AG04450 (cell line): ENCODE data around the gene PLEKHA3. TPM values are rescaled to one million over a fixed set of nuclear protein-coding genes. Genes with fewer than 3 reads are reported as not detected.

Experiments used
- CTCF ChIA-PET: fragments of 300-600, 350-600 bp; formaldehyde crosslinking; extraction: SDS; loops from one replicate; lab custom pipeline; 2022; ENCODE audit warnings: antibody characterized with exemption, inconsistent platforms; lab: Charles Lee
- POLR2A ChIA-PET: fragments of 350-600 bp; formaldehyde crosslinking; extraction: SDS; loops from one replicate; lab custom pipeline; 2021; ENCODE audit warnings: antibody characterized with exemption, inconsistent platforms; lab: Yijun Ruan, JAX
- DNase-seq: peaks from one replicate; pipeline ENCODE4 v3.0.0-alpha.2; 2011; ENCODE audit warnings: low read depth, low spot score
- H3K27ac ChIP-seq: one replicate; pipeline ENCODE4 v1.5.1; 2012; ENCODE audit warnings: low read depth, low read length, control low read depth
- H3K27me3 ChIP-seq: one replicate; pipeline ENCODE4 v1.6.0; 2012; ENCODE audit warnings: low read length; ENCODE audit not compliant: control insufficient read depth, insufficient read depth
- H3K4me3 ChIP-seq: 2 replicates; pipeline ENCODE4 v1.5.1; 2011; ENCODE audit warnings: mild to moderate bottlenecking, low read depth, low read length, control low read depth
- H3K9me3 ChIP-seq: 2 replicates; pipeline ENCODE4 v1.5.1; 2012; ENCODE audit warnings: low read length; ENCODE audit not compliant: control insufficient read depth, insufficient read depth
- polyA plus RNA-seq: library from polyadenylated mRNA; depleted of rRNA; stranded (reverse); fragments of >200 nt; gene quantifications from 2 replicates; pipeline ENCODE4 v1.2.3, GENCODE V29; 2011
- TF ChIP-seq, protein P1 (sequence below): IDR thresholded peaks from 2 replicates; pipeline ENCODE4 v1.5.1; 2011; ENCODE audit warnings: low read depth, low read length, control low read depth, inconsistent platforms

The PLEKHA3 gene
- polyA plus RNA-seq, 1 experiment, result 28.2 TPM

DNA sequence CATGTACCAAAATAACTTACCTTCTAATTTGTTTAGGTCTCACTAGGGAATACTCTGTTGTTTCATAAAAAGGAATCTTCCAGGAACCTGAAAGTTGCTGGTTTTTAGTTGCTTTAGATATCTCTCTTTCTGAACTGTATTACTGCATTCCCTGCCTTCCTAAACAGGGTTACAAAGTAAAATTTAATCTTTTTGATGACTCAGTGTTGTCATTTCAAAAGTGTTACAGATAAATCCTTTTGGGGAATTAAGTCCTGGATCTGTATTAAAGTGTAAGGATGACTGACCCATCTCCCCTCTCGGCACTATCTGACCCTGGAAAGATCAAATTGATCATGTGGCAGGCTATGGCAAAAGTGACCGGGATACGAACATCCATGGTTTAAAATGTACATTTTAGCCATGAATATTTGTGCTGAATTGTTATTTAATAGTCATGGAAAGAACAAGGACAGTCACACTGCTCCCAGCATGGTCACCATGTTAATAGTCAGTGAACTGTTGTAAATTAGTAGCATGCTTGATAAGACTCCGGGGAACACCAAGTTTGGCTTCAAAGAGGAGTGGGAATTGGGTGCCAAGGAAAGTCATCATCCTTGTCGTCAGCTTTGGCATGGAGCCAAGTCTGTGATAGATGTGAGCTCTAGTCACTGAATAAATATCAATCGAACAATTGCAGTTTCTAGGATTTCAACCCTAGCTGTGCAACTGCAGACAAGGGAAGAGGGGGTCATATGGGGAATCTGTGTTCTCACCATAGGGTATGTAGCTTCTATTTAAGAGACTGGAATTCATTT, 4.2 kb downstream of the PLEKHA3 start:
- DNase-seq, result no peak
- no peak overlapping the region for H3K27ac ChIP-seq
- ChIA-PET CTCF (interaction anchor here (0.6 kb wide), 1 partner anchor 373 kb away, joined by 3 read pairs; no protein-coding TSS in a partner anchor), POLR2A (no interaction called here)
- no peaks in the 10 kb centered on the region for H3K9me3 ChIP-seq
- TF ChIP-seq, protein P1, sequence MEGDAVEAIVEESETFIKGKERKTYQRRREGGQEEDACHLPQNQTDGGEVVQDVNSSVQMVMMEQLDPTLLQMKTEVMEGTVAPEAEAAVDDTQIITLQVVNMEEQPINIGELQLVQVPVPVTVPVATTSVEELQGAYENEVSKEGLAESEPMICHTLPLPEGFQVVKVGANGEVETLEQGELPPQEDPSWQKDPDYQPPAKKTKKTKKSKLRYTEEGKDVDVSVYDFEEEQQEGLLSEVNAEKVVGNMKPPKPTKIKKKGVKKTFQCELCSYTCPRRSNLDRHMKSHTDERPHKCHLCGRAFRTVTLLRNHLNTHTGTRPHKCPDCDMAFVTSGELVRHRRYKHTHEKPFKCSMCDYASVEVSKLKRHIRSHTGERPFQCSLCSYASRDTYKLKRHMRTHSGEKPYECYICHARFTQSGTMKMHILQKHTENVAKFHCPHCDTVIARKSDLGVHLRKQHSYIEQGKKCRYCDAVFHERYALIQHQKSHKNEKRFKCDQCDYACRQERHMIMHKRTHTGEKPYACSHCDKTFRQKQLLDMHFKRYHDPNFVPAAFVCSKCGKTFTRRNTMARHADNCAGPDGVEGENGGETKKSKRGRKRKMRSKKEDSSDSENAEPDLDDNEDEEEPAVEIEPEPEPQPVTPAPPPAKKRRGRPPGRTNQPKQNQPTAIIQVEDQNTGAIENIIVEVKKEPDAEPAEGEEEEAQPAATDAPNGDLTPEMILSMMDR, result no peak
- H3K27me3 ChIP-seq, result no peaks in the 10 kb centered on the region
- H3K4me3 ChIP-seq, result no peak overlapping the region

DNA sequence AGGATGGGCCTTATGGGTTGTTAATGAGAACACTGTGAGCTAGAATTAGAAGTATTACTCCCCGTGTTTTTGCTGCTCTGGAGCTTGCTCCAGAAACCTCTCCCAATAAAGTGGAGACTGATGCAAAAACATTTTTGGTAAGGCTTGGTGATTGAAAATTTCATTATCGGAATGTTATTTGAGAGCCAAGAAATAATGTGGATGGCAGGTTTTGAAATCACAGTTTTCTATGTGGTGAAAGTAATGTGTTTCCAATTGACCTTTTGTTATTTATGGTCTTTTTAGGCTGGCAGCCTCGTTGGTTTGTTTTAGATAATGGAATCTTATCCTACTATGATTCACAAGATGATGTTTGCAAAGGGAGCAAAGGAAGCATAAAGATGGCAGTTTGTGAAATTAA, 5.1 kb downstream of the PLEKHA3 start:
- no peaks in the 10 kb centered on the region for H3K27me3 ChIP-seq
- no peaks in the 10 kb centered on the region for H3K9me3 ChIP-seq
- TF ChIP-seq, protein P1, result no peak
- no peak for DNase-seq
- H3K4me3 ChIP-seq, result no peak overlapping the region
- no peak overlapping the region for H3K27ac ChIP-seq
- ChIA-PET CTCF (interaction anchor here (0.6 kb wide), 1 partner anchor 374 kb away, joined by 3 read pairs; no protein-coding TSS in a partner anchor), POLR2A (no interaction called here)

DNA sequence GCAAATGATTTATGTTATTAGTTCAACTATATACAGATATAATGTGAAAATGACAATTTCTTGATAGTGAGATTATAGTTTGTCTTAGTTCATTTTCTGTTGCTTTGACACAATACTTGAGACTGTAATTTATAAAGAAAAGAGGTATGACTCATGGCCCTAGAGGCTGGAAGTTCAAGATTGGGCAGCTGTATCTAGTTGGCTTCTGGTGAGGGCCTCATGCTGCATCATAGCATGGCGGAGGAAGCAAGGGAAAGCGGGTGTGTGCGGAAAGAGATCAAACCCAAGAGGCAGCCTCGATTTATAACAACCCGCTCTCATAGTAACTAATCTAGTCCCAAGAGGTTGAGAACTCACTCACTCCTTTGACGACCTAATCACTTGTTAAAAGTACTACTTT, 11.4 kb downstream of the PLEKHA3 start:
- no peak for DNase-seq
- POLR2A ChIA-PET, result no interaction called here
- CTCF ChIA-PET, result interaction anchor here (0.6 to 1.0 kb wide), 2 partner anchors 10 to 12 kb away, joined by 3 read pairs; partner anchors contain the start of gene PLEKHA3
- Histone ChIP-seq H3K27me3 (no peaks in the 10 kb centered on the region), H3K9me3 (no peaks in the 10 kb centered on the region), H3K27ac (no peak overlapping the region), H3K4me3 (no peak overlapping the region)
- TF ChIP-seq, protein P1, result no peak

DNA sequence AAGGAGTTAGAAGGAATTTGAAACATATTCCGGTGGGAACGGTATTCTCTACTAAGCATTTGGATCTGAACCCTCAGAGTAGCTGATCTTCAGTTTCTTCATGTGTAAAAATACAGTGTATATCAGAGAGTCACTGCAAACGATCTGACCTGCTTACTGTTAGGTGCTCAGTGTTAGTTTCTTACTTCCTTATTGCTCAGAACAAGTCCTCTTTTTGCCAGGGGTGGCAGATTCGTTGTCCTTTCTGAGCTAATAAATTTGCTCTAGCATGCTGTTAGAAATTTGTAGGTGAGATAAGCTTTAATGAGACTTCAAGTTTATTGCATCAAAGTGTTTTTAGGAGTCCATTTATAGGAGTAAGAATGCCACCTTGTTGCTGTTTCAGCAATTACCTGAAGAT, 15.8 kb downstream of the PLEKHA3 start:
- ChIA-PET POLR2A (no interaction called here), CTCF (interaction anchor here (2.4 kb wide), 1 partner anchor 81 kb away, joined by 6 read pairs; no protein-coding TSS in a partner anchor)
- Histone ChIP-seq H3K9me3 (no peaks in the 10 kb centered on the region), H3K27ac (no peak overlapping the region), H3K4me3 (no peak overlapping the region), H3K27me3 (no peaks in the 10 kb centered on the region)
- DNase-seq, result no peak
- TF ChIP-seq, protein P1, result no peak

DNA sequence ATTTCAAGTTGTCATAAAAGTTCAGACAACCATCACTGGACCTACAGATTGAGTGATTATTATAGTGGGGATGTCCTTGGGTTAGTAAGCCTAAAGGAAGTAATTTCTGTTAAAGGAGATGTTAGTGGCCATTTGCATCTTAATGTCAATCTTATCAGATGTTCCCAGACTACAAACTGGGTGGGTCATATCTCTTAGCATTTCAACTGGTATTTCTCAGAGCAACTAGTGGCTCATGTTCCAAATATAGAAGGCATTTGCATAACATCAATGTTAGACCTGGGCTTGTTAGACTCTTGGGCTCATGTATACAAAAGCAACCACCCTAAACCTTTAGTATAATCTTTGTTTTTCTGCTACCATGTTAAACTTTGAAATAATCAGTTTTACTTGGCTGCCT, 17.9 kb downstream of the PLEKHA3 start:
- TF ChIP-seq, protein P1, result no peak
- H3K9me3 ChIP-seq, result no peaks in the 10 kb centered on the region
- no peaks in the 10 kb centered on the region for H3K27me3 ChIP-seq
- ChIA-PET POLR2A (no interaction called here), CTCF (interaction anchor here (2.4 kb wide), 1 partner anchor 83 kb away, joined by 6 read pairs; no protein-coding TSS in a partner anchor)
- no peak for DNase-seq
- no peak overlapping the region for H3K4me3 ChIP-seq
- no peak overlapping the region for H3K27ac ChIP-seq
